Measurements from ENCODE around the gene NATD1. TPM values are rescaled to one million over a fixed set of nuclear protein-coding genes. Genes with fewer than 3 reads are reported as not detected.

Gene NATD1
- total and polyA plus RNA-seq, 8 donors, result 7.0 to 16.9 (median 9.4) TPM

- ATAC-seq, result no peak
- no peak overlapping the region for H3K4me3 ChIP-seq
- no peak for DNase-seq
- peaks cover 0 to 15% of the 10 kb centered on the region in 2 donors for H3K36me3 ChIP-seq
- peaks cover 0 to 2% of the 10 kb centered on the region in 2 donors for H3K9me3 ChIP-seq
- TF ChIP-seq, protein P1, sequence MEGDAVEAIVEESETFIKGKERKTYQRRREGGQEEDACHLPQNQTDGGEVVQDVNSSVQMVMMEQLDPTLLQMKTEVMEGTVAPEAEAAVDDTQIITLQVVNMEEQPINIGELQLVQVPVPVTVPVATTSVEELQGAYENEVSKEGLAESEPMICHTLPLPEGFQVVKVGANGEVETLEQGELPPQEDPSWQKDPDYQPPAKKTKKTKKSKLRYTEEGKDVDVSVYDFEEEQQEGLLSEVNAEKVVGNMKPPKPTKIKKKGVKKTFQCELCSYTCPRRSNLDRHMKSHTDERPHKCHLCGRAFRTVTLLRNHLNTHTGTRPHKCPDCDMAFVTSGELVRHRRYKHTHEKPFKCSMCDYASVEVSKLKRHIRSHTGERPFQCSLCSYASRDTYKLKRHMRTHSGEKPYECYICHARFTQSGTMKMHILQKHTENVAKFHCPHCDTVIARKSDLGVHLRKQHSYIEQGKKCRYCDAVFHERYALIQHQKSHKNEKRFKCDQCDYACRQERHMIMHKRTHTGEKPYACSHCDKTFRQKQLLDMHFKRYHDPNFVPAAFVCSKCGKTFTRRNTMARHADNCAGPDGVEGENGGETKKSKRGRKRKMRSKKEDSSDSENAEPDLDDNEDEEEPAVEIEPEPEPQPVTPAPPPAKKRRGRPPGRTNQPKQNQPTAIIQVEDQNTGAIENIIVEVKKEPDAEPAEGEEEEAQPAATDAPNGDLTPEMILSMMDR (IDR thresholded peaks at IDR 0.05), result no peak
- H3K4me1 ChIP-seq, result peaks cover 8 to 49% of the 10 kb centered on the region in 2 donors
- intact Hi-C loops (cut with DNase I), result no loop called here
- no peak overlapping the region for H3K27ac ChIP-seq
- no peaks in the 10 kb centered on the region for H3K27me3 ChIP-seq
Measured at GRCh38 chr17:21218831-21219380, 34.3 kb downstream of the NATD1 start.

- intact Hi-C loops (cut with DNase I), result no loop called here
- peaks cover 9 to 52% of the 10 kb centered on the region in 2 donors for H3K4me1 ChIP-seq
- H3K36me3 ChIP-seq, result peaks cover 0 to 13% of the 10 kb centered on the region in 2 donors
- ATAC-seq, result no peak
- H3K4me3 ChIP-seq, result no peak overlapping the region
- TF ChIP-seq, protein P1 (IDR thresholded peaks at IDR 0.05), result no peak
- no peaks in the 10 kb centered on the region for H3K27me3 ChIP-seq
- no peak overlapping the region for H3K27ac ChIP-seq
- peaks cover 0 to 2% of the 10 kb centered on the region in 2 donors for H3K9me3 ChIP-seq
- DNase-seq, result no peak
Measured at GRCh38 chr17:21218101-21218500, 35.1 kb downstream of the NATD1 start.

DNA sequence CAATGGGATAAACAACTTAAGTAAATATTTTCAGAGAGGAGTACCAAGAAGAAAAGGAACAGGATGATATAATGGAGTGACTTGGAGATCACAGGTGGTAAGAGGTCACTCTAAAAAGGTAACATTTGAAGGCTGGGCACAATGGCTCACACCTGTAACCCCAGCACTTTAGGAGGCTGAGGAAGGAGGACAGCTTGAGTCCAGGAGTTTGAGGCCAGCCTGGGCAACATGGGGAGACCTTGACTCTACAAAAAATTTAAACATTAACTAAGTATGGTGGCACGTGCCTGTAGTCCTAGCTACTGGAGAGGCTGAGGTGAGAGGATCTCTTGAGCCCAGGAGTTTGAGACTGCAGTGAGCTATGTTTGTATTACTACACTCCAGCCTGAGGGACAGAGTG lies 35.9 kb downstream of the NATD1 start:
- Histone ChIP-seq H3K9me3 (peaks cover 0 to 2% of the 10 kb centered on the region in 2 donors), H3K4me1 (peaks cover 17 to 60% of the 10 kb centered on the region in 2 donors), H3K36me3 (peaks cover 0 to 6% of the 10 kb centered on the region in 2 donors), H3K27me3 (no peaks in the 10 kb centered on the region), H3K4me3 (no peak overlapping the region), H3K27ac (no peak overlapping the region)
- intact Hi-C loops (cut with DNase I), result no loop called here
- ATAC-seq, result no peak
- TF ChIP-seq, protein P1 (IDR thresholded peaks at IDR 0.05), result no peak
- DNase-seq, result no peak

- intact Hi-C loops (cut with DNase I), result no loop called here
- no peak overlapping the region for H3K4me3 ChIP-seq
- no peaks in the 10 kb centered on the region for H3K9me3 ChIP-seq
- ATAC-seq, result no peak
- peak overlapping the region; percentile 95 to 97 for H3K27ac ChIP-seq
- DNase-seq, result no peak
- H3K36me3 ChIP-seq, result peaks cover 0 to 2% of the 10 kb centered on the region in 2 donors
- peaks cover 27 to 74% of the 10 kb centered on the region in 2 donors for H3K4me1 ChIP-seq
- TF ChIP-seq, protein P1 (IDR thresholded peaks at IDR 0.05), result no peak
- no peaks in the 10 kb centered on the region for H3K27me3 ChIP-seq
Measured at GRCh38 chr17:21215935-21216334, 37.3 kb downstream of the NATD1 start.

- Histone ChIP-seq H3K27me3 (no peaks in the 10 kb centered on the region), H3K27ac (peak overlapping the region; percentile 95 to 97), H3K36me3 (peaks cover 0 to 12% of the 10 kb centered on the region in 2 donors), H3K4me3 (peak overlapping the region; percentile 78 to 99), H3K9me3 (no peaks in the 10 kb centered on the region), H3K4me1 (peaks cover 27 to 84% of the 10 kb centered on the region in 2 donors)
- intact Hi-C loops (cut with DNase I), result no loop called here
- TF ChIP-seq, protein P1 (IDR thresholded peaks at IDR 0.05), result no peak
- DNase-seq (peak in 2 of 4 donors; percentile 22 to 41), ATAC-seq (peak; percentile 6)
Measured at GRCh38 chr17:21214777-21215541, 38.3 kb downstream of the NATD1 start.

All from left lung (tissue), 10 donors.